ENCODE results near the gene MAB21L4. TPM values are rescaled to one million over a fixed set of nuclear protein-coding genes. Genes with fewer than 3 reads are reported as not detected.

Gene MAB21L4
- total RNA-seq, 4 donors from 2014 or later, result not detected

- Histone ChIP-seq H3K36me3 (no peaks in the 10 kb centered on the region), H3K4me3 (no peak overlapping the region), H3K4me1 (no peaks in the 10 kb centered on the region), H3K27me3 (peaks cover 8 to 33% (median 13%) of the 10 kb centered on the region in 3 donors), H3K27ac (no peak overlapping the region), H3K9me3 (no peaks in the 10 kb centered on the region)
- intact Hi-C loops (cut with DNase I; ENCODE audit: low total_unique reads) (no loop called here), in situ Hi-C loops (cut with MboI; ENCODE audit: low sequenced_read_pairs in 4 of 4) (no loop called here)
- ATAC-seq, result no peak
- DNase-seq, result peak in 1 of 2 donors; percentile 0
- no peak for TF ChIP-seq CTCF (IDR thresholded peaks at IDR 0.05 in 4 of 5, conservative IDR thresholded peaks at IDR 0.05 in 1 of 5)
- no peak for TF ChIP-seq POLR2A (IDR thresholded peaks at IDR 0.05)
These were observed 35.5 kb upstream of the MAB21L4 start for GRCh38 chr2:240931319-240931949.

DNA sequence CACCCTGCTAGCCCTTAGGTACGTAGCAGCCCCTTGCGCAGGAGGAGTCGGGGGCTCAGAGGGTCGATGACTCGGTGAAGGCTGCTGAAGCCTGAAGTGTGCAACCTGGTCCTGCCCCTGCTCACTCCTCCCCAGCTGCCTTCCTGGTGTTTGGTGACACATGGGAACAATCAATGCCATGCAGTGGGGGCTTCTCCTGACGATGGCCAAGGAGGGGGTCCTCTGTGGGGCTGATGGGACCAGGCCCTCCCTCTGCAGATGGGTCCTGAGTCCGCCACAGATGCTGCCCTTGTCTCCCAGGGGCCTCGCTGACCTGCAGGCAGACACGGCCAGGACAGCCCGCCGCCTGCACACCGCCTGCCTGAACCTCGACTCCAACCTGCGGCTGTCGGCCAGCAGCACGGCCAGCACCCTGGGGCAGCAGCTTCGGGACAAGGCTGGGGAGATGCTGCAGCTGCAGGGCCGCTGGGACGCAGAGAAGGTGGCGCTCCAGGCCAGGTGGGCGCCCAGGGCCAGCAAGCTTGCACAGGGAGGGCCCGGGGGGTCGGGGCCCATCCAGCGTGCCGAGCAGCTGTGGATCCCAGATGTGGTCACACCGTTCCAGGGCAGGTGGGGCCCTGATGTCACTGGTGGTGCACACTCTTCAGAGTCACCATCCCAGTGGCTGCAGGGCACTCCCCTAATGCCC is 34.8 kb upstream of the MAB21L4 start:
- Histone ChIP-seq H3K9me3 (no peaks in the 10 kb centered on the region), H3K4me3 (no peak overlapping the region), H3K4me1 (no peaks in the 10 kb centered on the region), H3K27me3 (peaks cover 8 to 33% (median 13%) of the 10 kb centered on the region in 3 donors), H3K27ac (no peak overlapping the region), H3K36me3 (no peaks in the 10 kb centered on the region)
- in situ Hi-C loops (cut with MboI; ENCODE audit: low sequenced_read_pairs in 4 of 4) (no loop called here), intact Hi-C loops (cut with DNase I; ENCODE audit: low total_unique reads) (no loop called here)
- ATAC-seq, result no peak
- no peak for TF ChIP-seq CTCF (IDR thresholded peaks at IDR 0.05 in 4 of 5, conservative IDR thresholded peaks at IDR 0.05 in 1 of 5)
- no peak for TF ChIP-seq POLR2A (IDR thresholded peaks at IDR 0.05)
- DNase-seq, result no peak

GRCh38 chr2:240930096-240930630 is 34.2 kb upstream of the MAB21L4 start:
- Histone ChIP-seq H3K4me1 (no peaks in the 10 kb centered on the region), H3K4me3 (no peak overlapping the region), H3K36me3 (no peaks in the 10 kb centered on the region), H3K27me3 (peaks cover 5 to 31% (median 11%) of the 10 kb centered on the region in 3 donors), H3K9me3 (no peaks in the 10 kb centered on the region), H3K27ac (no peak overlapping the region)
- intact Hi-C loops (cut with DNase I; ENCODE audit: low total_unique reads) (no loop called here), in situ Hi-C loops (cut with MboI; ENCODE audit: low sequenced_read_pairs in 4 of 4) (no loop called here)
- peak in 1 of 2 donors; percentile 1 for DNase-seq
- TF ChIP-seq POLR2A (IDR thresholded peaks at IDR 0.05) (no peak), CTCF (IDR thresholded peaks at IDR 0.05 in 4 of 5, conservative IDR thresholded peaks at IDR 0.05 in 1 of 5) (no peak)
- no peak for ATAC-seq

DNA sequence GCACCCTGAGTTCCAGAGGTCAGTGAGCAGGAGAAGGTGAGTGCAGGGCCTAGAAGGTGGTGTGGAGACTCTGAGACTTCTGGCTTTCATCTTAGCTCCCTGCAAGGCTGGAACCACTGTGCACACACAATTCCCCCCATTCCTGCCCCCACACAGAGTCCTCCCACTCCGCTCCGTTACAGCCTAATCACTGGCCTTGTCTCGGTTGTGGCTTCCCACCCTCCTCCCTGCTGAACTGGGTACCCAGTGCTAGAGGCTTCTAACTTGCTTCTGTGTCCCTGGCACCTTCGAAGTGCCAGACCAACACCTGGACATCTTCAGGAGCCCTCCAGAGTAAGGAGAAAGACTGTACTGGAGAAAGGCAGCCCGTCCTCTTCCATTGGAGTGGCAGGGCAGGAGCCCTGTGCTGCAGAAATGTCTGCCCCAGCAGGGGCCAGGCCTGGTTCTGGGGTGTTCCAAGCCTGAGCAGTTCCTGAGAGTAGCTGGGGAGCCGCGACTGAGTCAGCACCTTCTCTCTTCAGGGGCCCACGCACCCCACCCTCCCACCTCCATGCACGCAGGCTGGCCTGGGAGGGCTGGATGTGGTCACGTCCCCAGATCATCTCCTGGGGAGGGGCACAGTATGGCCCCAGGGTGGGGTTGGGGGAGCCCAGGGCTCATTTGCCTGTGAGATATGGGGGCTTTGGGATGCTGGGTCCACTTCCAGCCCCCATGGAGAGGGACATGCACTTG is 33.6 kb upstream of the MAB21L4 start:
- intact Hi-C loops (cut with DNase I; ENCODE audit: low total_unique reads), result no loop called here
- no peak overlapping the region for H3K27ac ChIP-seq
- no peak for TF ChIP-seq CTCF (IDR thresholded peaks at IDR 0.05 in 4 of 5, conservative IDR thresholded peaks at IDR 0.05 in 1 of 5)

More for the DNA sequence above, 33.6 kb upstream of the MAB21L4 start:
- no peak for ATAC-seq
- H3K4me1 ChIP-seq, result no peaks in the 10 kb centered on the region
- H3K36me3 ChIP-seq, result no peaks in the 10 kb centered on the region
- no peak overlapping the region for H3K4me3 ChIP-seq
- peaks cover 0 to 25% (median 5%) of the 10 kb centered on the region in 3 donors for H3K27me3 ChIP-seq
- H3K9me3 ChIP-seq, result no peaks in the 10 kb centered on the region
- in situ Hi-C loops (cut with MboI; ENCODE audit: low sequenced_read_pairs in 4 of 4), result no loop called here
- DNase-seq, result no peak

All from gastrocnemius medialis (tissue), 4 donors.